ENCODE measurements around the gene RUNX1.

DNA sequence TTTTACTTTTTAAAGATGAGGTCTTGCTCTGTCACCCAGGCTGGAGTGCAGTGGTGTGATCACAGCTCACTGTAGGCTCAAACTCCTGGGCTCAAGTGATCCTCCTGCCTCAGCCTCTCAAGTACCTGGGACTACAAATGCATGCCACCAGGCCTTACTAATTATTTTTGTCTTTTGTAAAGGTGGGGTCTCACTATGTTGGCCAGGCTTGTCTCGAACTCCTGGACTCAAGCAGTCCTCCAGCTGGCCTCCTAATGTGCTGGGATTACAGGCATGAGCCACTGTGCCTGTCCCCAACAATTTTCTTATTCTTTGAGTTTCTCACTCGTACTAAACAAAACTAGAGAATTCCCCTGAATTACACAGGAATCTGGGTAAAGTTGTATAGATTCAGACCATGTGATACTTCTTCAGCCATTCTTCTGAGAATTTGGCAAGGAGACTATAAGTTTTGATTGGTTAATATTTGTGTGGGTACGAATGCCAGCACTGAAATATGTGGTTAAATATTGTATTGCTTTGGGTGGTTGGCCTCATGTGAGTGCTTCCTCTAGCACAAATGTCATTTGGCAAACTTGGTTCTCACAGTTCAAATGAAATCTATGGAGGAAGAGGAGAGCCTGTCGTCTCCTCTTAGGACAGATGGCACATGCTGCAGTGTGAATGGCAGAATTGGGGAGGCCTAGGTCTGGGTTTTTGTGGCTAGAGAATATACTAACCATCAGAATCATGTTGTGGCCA, 104.9 kb downstream of the RUNX1 start:
- TF ChIP-seq, protein P1, sequence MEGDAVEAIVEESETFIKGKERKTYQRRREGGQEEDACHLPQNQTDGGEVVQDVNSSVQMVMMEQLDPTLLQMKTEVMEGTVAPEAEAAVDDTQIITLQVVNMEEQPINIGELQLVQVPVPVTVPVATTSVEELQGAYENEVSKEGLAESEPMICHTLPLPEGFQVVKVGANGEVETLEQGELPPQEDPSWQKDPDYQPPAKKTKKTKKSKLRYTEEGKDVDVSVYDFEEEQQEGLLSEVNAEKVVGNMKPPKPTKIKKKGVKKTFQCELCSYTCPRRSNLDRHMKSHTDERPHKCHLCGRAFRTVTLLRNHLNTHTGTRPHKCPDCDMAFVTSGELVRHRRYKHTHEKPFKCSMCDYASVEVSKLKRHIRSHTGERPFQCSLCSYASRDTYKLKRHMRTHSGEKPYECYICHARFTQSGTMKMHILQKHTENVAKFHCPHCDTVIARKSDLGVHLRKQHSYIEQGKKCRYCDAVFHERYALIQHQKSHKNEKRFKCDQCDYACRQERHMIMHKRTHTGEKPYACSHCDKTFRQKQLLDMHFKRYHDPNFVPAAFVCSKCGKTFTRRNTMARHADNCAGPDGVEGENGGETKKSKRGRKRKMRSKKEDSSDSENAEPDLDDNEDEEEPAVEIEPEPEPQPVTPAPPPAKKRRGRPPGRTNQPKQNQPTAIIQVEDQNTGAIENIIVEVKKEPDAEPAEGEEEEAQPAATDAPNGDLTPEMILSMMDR (conservative IDR thresholded peaks at IDR 0.05; ENCODE audit: low read depth, low read length) = no peak
- no peak for TF ChIP-seq EZH2 (IDR thresholded peaks at IDR 0.05; ENCODE audit: low read length, unreplicated experiment)
- no peak for TF ChIP-seq EZH2phosphoT487 (IDR thresholded peaks at IDR 0.05; ENCODE audit: borderline replicate concordance, low read length)
